Peyer's patch (tissue), 4 donors: ENCODE data around the gene SAMM50.
A peak's percentile ranks its signal among the peaks of the same experiment; 100 is the strongest.

Experiments used
- POLR2A ChIP-seq, 2 donors: fragments of 450-650 bp; IDR thresholded peaks; one replicate each; pipeline ENCODE4 v1.5.1; 2017; ENCODE audit warnings: antibody characterized with exemption in 2 of 2, mild to moderate bottlenecking in 2 of 2, moderate library complexity in 2 of 2
- TF ChIP-seq, protein P1 (sequence below), 6 experiments: fragments of 450-650 bp in 4 of 6; fragments of 200-600 bp in 2 of 6; sonication (generic) in 1 of 6; IDR thresholded peaks; one replicate each; pipeline ENCODE4 v1.5.1; 2017 to 2019; ENCODE audit warnings: antibody characterized with exemption in 6 of 6, mild to moderate bottlenecking in 3 of 6, moderate library complexity in 1 of 6

- TF ChIP-seq, protein P1, sequence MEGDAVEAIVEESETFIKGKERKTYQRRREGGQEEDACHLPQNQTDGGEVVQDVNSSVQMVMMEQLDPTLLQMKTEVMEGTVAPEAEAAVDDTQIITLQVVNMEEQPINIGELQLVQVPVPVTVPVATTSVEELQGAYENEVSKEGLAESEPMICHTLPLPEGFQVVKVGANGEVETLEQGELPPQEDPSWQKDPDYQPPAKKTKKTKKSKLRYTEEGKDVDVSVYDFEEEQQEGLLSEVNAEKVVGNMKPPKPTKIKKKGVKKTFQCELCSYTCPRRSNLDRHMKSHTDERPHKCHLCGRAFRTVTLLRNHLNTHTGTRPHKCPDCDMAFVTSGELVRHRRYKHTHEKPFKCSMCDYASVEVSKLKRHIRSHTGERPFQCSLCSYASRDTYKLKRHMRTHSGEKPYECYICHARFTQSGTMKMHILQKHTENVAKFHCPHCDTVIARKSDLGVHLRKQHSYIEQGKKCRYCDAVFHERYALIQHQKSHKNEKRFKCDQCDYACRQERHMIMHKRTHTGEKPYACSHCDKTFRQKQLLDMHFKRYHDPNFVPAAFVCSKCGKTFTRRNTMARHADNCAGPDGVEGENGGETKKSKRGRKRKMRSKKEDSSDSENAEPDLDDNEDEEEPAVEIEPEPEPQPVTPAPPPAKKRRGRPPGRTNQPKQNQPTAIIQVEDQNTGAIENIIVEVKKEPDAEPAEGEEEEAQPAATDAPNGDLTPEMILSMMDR (IDR thresholded peaks at IDR 0.05) = no peak
- TF ChIP-seq POLR2A (IDR thresholded peaks at IDR 0.05) = peak in 1 of 2 donors; percentile 19
Observed at GRCh38 chr22:44025171-44026065, 70.2 kb downstream of the SAMM50 start.
